HG03520 (cell line): Measurements from ENCODE around the gene KRT12.
A peak's percentile ranks its signal among the peaks of the same experiment; 100 is the strongest.
"Not testable (repeated sequence)": the region's sequence is repeated elsewhere in the genome, so short reads cannot be mapped to it uniquely, and the experiment has no call there.

Experiments used
- ATAC-seq: cut with Tn5 transposase; IDR thresholded peaks from one replicate; pipeline ENCODE4 v1.9.1; 2021; ENCODE audit warnings: mild to moderate bottlenecking, moderate library complexity; ENCODE audit not compliant: unreplicated experiment

KRT12 gene

GRCh38 chr17:40818733-40819527, 48.1 kb downstream of the KRT12 start:
- peak; percentile 52 for ATAC-seq

GRCh38 chr17:40818343-40818732, 48.7 kb downstream of the KRT12 start:
- no peak for ATAC-seq

DNA sequence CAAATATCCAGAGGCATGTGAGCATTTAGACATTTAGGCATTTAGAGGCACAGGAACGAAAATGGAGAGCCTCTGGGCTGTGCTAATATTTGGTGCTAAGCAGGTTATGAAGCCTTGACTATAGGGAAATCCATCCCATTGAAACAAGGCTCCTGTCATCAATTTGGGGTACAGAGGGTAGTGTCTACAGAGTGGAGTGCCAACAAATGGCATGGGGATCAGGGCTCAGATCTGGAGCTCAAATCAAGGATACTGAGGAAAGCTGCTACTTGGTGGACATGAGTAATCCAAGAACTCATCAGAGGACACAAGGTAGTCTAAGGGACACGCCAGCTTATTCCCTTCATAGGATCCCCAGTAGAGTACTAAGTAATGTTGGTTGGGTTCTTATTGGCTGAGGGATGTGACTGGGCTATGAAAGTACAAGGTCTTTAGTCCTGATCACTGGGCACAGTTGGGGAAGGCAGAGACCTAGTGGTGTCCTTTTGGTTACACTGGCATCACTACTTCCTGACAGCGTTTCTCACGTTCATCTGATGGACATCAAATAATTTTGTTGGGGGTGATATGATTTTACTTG, 49.8 kb downstream of the KRT12 start:
- no peak for ATAC-seq

DNA sequence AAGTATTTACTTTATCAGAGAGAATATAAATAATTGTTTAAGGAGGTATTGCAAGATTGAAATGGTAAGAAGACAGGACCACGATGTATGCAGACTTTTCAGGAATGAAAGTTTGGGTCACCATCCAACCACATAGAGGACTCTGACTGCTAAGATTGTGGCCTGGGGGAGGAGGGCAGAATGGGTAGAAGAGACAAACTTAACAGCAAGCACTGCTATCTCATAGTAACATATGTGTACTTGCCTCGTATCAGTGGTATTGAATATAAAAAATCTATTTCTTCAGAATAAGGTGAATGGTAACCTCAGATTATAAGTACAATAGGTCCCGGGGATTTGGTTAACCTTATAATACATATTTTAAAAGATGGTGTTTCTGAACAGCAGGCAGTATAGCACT, 50.5 kb downstream of the KRT12 start:
- ATAC-seq, result no peak

GRCh38 chr17:40815381-40815780, 51.6 kb downstream of the KRT12 start:
- no peak for ATAC-seq

GRCh38 chr17:40814657-40815056, 52.4 kb downstream of the KRT12 start:
- not testable (repeated sequence) for ATAC-seq

- ATAC-seq, result no peak
These were observed 53.2 kb downstream of the KRT12 start for GRCh38 chr17:40813804-40814203.

- no peak for ATAC-seq
These were observed 54.4 kb downstream of the KRT12 start for GRCh38 chr17:40812639-40813038.
